MM.1S (cell line): ENCODE data around the gene MTHFD2.

Experiments used
- DNase-seq: peaks from one replicate; pipeline ENCODE4 v3.0.0-alpha.2; 2015
- H2AFZ ChIP-seq: fragments of 300-600 bp; sonication (generic); 2 replicates; pipeline ENCODE4 v1.6.0; 2016; ENCODE audit warnings: antibody characterized with exemption, low read length
- H3F3A ChIP-seq: fragments of 300-600 bp; sonication (generic); 2 replicates; pipeline ENCODE4 v1.6.1; 2016; ENCODE audit warnings: mild to moderate bottlenecking, antibody characterized with exemption, low read length, moderate library complexity, mixed read lengths; ENCODE audit not compliant: insufficient read depth
- H3K27ac ChIP-seq: fragments of 300-600 bp; sonication (generic); 2 replicates; pipeline ENCODE4 v1.5.1; 2016; ENCODE audit warnings: mild to moderate bottlenecking, low read length
- H3K27me3 ChIP-seq: fragments of 300-600 bp; sonication (generic); replicated peaks from 2 replicates; pipeline ENCODE4 v1.6.0; 2016; ENCODE audit warnings: low read length; ENCODE audit not compliant: insufficient read depth
- H3K36me3 ChIP-seq: fragments of 300-600 bp; sonication (generic); replicated peaks from 2 replicates; pipeline ENCODE4 v1.6.1; 2016; ENCODE audit warnings: mild to moderate bottlenecking, low read length, mixed read lengths; ENCODE audit not compliant: insufficient read depth
- H3K4me1 ChIP-seq: fragments of 300-600 bp; sonication (generic); 2 replicates; pipeline ENCODE4 v1.6.1; 2016; ENCODE audit warnings: low read length, mixed read lengths
- H3K4me2 ChIP-seq: fragments of 300-600 bp; sonication (generic); 2 replicates; pipeline ENCODE4 v1.6.0; 2016; ENCODE audit warnings: low read depth, low read length
- H3K4me3 ChIP-seq: fragments of 300-600 bp; sonication (generic); 2 replicates; pipeline ENCODE4 v1.5.1; 2016; ENCODE audit warnings: low read length, mixed read lengths
- H3K79me2 ChIP-seq: fragments of 300-600 bp; sonication (generic); 2 replicates; pipeline ENCODE4 v1.6.1; 2016; ENCODE audit warnings: mixed run types, low read length, mixed read lengths
- H3K9ac ChIP-seq: fragments of 300-600 bp; sonication (generic); 2 replicates; pipeline ENCODE4 v1.6.1; 2016; ENCODE audit warnings: low read length, mixed read lengths
- H3K9me2 ChIP-seq: fragments of 300-600 bp; sonication (generic); replicated peaks from 2 replicates; pipeline ENCODE4 v1.6.1; 2016; ENCODE audit warnings: mild to moderate bottlenecking, low read length, mixed read lengths; ENCODE audit not compliant: insufficient read depth
- H3K9me3 ChIP-seq: fragments of 300-600 bp; sonication (generic); replicated peaks from 2 replicates; pipeline ENCODE4 v1.6.1; 2016; ENCODE audit warnings: mild to moderate bottlenecking, low read length, mixed read lengths; ENCODE audit not compliant: insufficient read depth
- H4K20me1 ChIP-seq: fragments of 300-600 bp; sonication (generic); 2 replicates; pipeline ENCODE4 v1.6.1; 2016; ENCODE audit warnings: mild to moderate bottlenecking, low read length, moderate library complexity, mixed read lengths; ENCODE audit not compliant: insufficient read depth
- EZH2 ChIP-seq: fragments of 300-600 bp; sonication (generic); optimal IDR thresholded peaks from 2 replicates; pipeline ENCODE3; 2017; ENCODE audit warnings: low read depth, mild to moderate bottlenecking, antibody characterized with exemption, low read length, mixed read lengths
- EZH2phosphoT487 ChIP-seq: fragments of 300-600 bp; sonication (generic); IDR thresholded peaks from 2 replicates; pipeline ENCODE4 v1.6.1; 2018; ENCODE audit warnings: antibody characterized with exemption, low read length
- TF ChIP-seq, protein P1 (sequence below): fragments of 300-600 bp; sonication (generic); IDR thresholded peaks from 2 replicates; pipeline ENCODE4 v1.5.1; 2016; ENCODE audit warnings: antibody characterized with exemption, low read length, mixed read lengths

Gene MTHFD2

DNA sequence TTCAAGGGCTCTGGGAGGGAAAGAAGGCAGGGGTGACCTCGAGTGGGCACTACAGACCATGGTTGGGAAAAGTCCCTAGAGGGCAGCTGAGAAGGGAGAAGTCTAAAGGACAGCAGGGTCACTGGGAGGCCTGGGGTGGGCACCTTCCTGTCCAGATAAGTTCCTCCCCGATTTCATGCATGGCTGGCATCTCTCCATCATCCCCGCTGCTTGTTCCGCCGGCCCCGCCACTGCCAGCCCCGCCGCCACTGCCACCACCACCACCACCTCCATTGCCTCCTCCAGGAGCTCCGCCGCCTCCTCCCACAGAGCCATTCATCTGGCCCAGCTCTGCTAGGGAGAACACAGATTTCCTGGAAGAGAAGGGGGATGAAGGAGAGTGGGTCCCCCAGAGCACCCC, 53.6 kb downstream of the MTHFD2 start:
- Histone ChIP-seq H3K4me3 (no peak overlapping the region), H3K27ac (no peak overlapping the region), H4K20me1 (no peaks in the 10 kb centered on the region), H3K9ac (no peak overlapping the region), H3K79me2 (no peaks in the 10 kb centered on the region), H3K27me3 (no peaks in the 10 kb centered on the region), H2AFZ (no peak overlapping the region), H3K4me2 (no peak overlapping the region), H3K4me1 (0 out of 2 replicates have a peak, but pooled peaks cover 7% of the 10 kb centered on the region), H3K9me2 (no peaks in the 10 kb centered on the region), H3K36me3 (no peaks in the 10 kb centered on the region), H3K9me3 (no peaks in the 10 kb centered on the region), H3F3A (no peaks in the 10 kb centered on the region)
- DNase-seq = no peak
- no peak for TF ChIP-seq EZH2

- no peak overlapping the region for H3K27ac ChIP-seq
- TF ChIP-seq, protein P1, sequence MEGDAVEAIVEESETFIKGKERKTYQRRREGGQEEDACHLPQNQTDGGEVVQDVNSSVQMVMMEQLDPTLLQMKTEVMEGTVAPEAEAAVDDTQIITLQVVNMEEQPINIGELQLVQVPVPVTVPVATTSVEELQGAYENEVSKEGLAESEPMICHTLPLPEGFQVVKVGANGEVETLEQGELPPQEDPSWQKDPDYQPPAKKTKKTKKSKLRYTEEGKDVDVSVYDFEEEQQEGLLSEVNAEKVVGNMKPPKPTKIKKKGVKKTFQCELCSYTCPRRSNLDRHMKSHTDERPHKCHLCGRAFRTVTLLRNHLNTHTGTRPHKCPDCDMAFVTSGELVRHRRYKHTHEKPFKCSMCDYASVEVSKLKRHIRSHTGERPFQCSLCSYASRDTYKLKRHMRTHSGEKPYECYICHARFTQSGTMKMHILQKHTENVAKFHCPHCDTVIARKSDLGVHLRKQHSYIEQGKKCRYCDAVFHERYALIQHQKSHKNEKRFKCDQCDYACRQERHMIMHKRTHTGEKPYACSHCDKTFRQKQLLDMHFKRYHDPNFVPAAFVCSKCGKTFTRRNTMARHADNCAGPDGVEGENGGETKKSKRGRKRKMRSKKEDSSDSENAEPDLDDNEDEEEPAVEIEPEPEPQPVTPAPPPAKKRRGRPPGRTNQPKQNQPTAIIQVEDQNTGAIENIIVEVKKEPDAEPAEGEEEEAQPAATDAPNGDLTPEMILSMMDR = no peak
- no peak for TF ChIP-seq EZH2
- no peak for TF ChIP-seq EZH2phosphoT487
- no peaks in the 10 kb centered on the region for H4K20me1 ChIP-seq
- no peaks in the 10 kb centered on the region for H3K27me3 ChIP-seq
- no peak overlapping the region for H3K4me3 ChIP-seq
- no peaks in the 10 kb centered on the region for H3K79me2 ChIP-seq
- no peak for DNase-seq
- H3F3A ChIP-seq = no peaks in the 10 kb centered on the region
- no peak overlapping the region for H3K4me2 ChIP-seq
- 0 out of 2 replicates have a peak, but pooled peaks cover 7% of the 10 kb centered on the region for H3K4me1 ChIP-seq
- no peaks in the 10 kb centered on the region for H3K9me3 ChIP-seq
- no peaks in the 10 kb centered on the region for H3K9me2 ChIP-seq
- H2AFZ ChIP-seq = no peak overlapping the region
- H3K9ac ChIP-seq = no peak overlapping the region
- H3K36me3 ChIP-seq = no peaks in the 10 kb centered on the region
Measured at GRCh38 chr2:74252862-74253261, 54.4 kb downstream of the MTHFD2 start.

- Histone ChIP-seq H3K27me3 (no peaks in the 10 kb centered on the region), H2AFZ (no peak overlapping the region), H3K36me3 (no peaks in the 10 kb centered on the region), H3K27ac (no peak overlapping the region), H3K4me3 (no peak overlapping the region), H3K9me2 (no peaks in the 10 kb centered on the region), H3F3A (no peaks in the 10 kb centered on the region), H3K9me3 (no peaks in the 10 kb centered on the region), H3K4me1 (0 out of 2 replicates have a peak, but pooled peaks cover 7% of the 10 kb centered on the region), H3K79me2 (no peaks in the 10 kb centered on the region), H4K20me1 (no peaks in the 10 kb centered on the region), H3K4me2 (no peak overlapping the region), H3K9ac (no peak overlapping the region)
- DNase-seq = no peak
- TF ChIP-seq EZH2 = no peak
Measured at GRCh38 chr2:74253306-74253970, 55.0 kb downstream of the MTHFD2 start.

GRCh38 chr2:74253971-74254310, 55.5 kb downstream of the MTHFD2 start:
- Histone ChIP-seq H3F3A (no peaks in the 10 kb centered on the region), H3K9ac (no peak overlapping the region), H3K4me3 (no peak overlapping the region), H3K79me2 (no peaks in the 10 kb centered on the region), H3K27ac (no peak overlapping the region), H3K27me3 (no peaks in the 10 kb centered on the region), H3K36me3 (no peaks in the 10 kb centered on the region), H3K9me3 (no peaks in the 10 kb centered on the region), H2AFZ (no peak overlapping the region), H3K9me2 (no peaks in the 10 kb centered on the region), H4K20me1 (no peaks in the 10 kb centered on the region), H3K4me2 (no peak overlapping the region), H3K4me1 (0 out of 2 replicates have a peak, but pooled peaks cover 7% of the 10 kb centered on the region)
- TF ChIP-seq EZH2phosphoT487 = no peak
- no peak for TF ChIP-seq EZH2
- TF ChIP-seq, protein P1 = no peak
- no peak for DNase-seq
